ENCODE measurements around the gene MOSPD3.

The MOSPD3 gene

DNA sequence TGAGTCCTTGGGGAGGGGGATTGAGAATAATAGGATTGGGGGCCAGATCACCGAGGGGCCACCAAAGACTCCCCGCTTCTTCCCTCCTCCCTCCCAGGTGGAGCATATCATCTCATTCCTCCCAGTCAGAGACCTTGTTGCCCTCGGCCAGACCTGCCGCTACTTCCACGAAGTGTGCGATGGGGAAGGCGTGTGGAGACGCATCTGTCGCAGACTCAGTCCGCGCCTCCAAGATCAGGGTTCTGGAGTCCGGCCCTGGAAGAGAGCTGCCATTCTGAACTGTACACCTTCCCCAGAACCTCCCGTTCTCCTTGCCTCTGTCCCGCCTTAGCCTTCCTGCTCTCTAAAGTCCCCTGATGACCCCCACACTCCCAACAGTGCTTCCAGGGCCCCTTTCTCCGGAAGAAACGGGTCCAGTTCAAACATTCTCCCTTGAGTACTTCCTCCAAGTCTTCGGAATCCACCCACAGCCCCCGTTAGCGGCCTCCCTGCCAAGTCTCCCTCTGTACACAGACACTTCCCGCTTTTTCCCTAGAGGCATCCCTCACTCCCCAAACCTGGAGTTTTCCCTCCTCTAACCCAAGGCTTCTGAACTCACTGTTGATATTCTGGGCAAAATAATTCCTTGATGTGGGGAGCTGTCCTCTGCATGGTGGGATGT, 22.1 kb upstream of the MOSPD3 start:
- Histone ChIP-seq H4K20me1 (ENCODE audit: insufficient read depth) (no peaks in the 10 kb centered on the region), H3K79me2 (ENCODE audit: insufficient read depth, low read depth) (peaks cover 2% of the 10 kb centered on the region; the same call in 1 of the 2 replicates), H3K36me3 (ENCODE audit: insufficient read depth) (no peaks in the 10 kb centered on the region), H3K4me3 (IDR thresholded peaks at IDR 0.05; ENCODE audit: insufficient read depth, low read depth, low read length) (no peak overlapping the region), H3K27me3 (ENCODE audit: insufficient read depth, low read depth) (peaks cover 69% of the 10 kb centered on the region), H3K27ac (no peak overlapping the region), H2AFZ (ENCODE audit: low read depth) (no peak overlapping the region), H3K9ac (no peak overlapping the region), H3K4me1 (ENCODE audit: low read depth, poor library complexity, severe bottlenecking) (peaks cover 2% of the 10 kb centered on the region), H3K4me2 (no peak overlapping the region)
- TF ChIP-seq, protein P1, sequence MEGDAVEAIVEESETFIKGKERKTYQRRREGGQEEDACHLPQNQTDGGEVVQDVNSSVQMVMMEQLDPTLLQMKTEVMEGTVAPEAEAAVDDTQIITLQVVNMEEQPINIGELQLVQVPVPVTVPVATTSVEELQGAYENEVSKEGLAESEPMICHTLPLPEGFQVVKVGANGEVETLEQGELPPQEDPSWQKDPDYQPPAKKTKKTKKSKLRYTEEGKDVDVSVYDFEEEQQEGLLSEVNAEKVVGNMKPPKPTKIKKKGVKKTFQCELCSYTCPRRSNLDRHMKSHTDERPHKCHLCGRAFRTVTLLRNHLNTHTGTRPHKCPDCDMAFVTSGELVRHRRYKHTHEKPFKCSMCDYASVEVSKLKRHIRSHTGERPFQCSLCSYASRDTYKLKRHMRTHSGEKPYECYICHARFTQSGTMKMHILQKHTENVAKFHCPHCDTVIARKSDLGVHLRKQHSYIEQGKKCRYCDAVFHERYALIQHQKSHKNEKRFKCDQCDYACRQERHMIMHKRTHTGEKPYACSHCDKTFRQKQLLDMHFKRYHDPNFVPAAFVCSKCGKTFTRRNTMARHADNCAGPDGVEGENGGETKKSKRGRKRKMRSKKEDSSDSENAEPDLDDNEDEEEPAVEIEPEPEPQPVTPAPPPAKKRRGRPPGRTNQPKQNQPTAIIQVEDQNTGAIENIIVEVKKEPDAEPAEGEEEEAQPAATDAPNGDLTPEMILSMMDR (conservative IDR thresholded peaks at IDR 0.05; ENCODE audit: low read depth, low read length), result no peak

DNA sequence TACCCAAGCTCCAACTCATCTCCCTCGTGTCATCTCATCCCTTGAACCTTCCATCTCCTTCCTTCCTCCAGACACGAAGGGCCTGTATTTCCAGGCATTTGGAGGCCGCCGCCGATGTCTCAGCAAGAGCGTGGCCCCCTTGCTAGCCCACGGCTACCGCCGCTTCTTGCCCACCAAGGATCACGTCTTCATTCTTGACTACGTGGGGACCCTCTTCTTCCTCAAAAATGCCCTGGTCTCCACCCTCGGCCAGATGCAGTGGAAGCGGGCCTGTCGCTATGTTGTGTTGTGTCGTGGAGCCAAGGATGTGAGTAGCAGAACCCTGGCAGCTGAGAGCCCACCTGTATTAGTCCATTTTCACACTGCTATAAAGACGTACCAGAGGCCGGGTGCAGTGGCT, 20.7 kb upstream of the MOSPD3 start:
- no peak overlapping the region for H2AFZ ChIP-seq (ENCODE audit: low read depth)
- H3K9ac ChIP-seq, result no peak overlapping the region
- H3K27me3 ChIP-seq (ENCODE audit: insufficient read depth, low read depth), result peaks cover 79% of the 10 kb centered on the region
- TF ChIP-seq, protein P1 (conservative IDR thresholded peaks at IDR 0.05; ENCODE audit: low read depth, low read length), result no peak
- H3K27ac ChIP-seq, result no peak overlapping the region
- H3K4me3 ChIP-seq (IDR thresholded peaks at IDR 0.05; ENCODE audit: insufficient read depth, low read depth, low read length), result no peak overlapping the region
- H3K4me1 ChIP-seq (ENCODE audit: low read depth, poor library complexity, severe bottlenecking), result no peaks in the 10 kb centered on the region
- H4K20me1 ChIP-seq (ENCODE audit: insufficient read depth), result no peaks in the 10 kb centered on the region
- H3K4me2 ChIP-seq, result no peak overlapping the region
- H3K79me2 ChIP-seq (ENCODE audit: insufficient read depth, low read depth), result no peaks in the 10 kb centered on the region
- no peaks in the 10 kb centered on the region for H3K36me3 ChIP-seq (ENCODE audit: insufficient read depth)

DNA sequence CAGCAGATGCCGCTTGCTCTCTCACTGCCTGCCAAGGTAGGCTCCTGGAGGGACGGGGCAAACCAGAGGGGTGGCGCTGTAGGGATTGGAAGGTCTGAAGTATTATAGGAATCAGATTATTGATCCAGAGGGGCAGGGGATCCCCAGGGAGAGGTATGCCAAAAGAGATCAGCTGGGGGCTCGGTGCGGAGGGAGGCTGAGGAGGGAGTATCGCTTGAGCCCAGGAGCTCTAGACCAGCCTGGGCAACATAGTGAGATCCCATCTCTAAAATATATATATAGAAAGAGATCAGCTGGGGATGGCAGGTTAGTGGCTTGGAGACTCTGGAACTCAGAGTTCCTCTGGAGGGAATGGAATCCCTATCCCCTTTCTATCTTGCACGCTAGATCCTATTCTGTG, 17.2 kb upstream of the MOSPD3 start:
- TF ChIP-seq, protein P1 (conservative IDR thresholded peaks at IDR 0.05; ENCODE audit: low read depth, low read length), result no peak
- H3K4me3 ChIP-seq (IDR thresholded peaks at IDR 0.05; ENCODE audit: insufficient read depth, low read depth, low read length), result no peak overlapping the region
- no peaks in the 10 kb centered on the region for H3K79me2 ChIP-seq (ENCODE audit: insufficient read depth, low read depth)
- H3K27me3 ChIP-seq (ENCODE audit: insufficient read depth, low read depth), result peaks cover 72% of the 10 kb centered on the region; the same call in 1 of the 2 replicates
- no peak overlapping the region for H3K4me2 ChIP-seq
- H2AFZ ChIP-seq (ENCODE audit: low read depth), result no peak overlapping the region
- H4K20me1 ChIP-seq (ENCODE audit: insufficient read depth), result no peaks in the 10 kb centered on the region
- H3K27ac ChIP-seq, result no peak overlapping the region
- no peaks in the 10 kb centered on the region for H3K4me1 ChIP-seq (ENCODE audit: low read depth, poor library complexity, severe bottlenecking)
- no peaks in the 10 kb centered on the region for H3K36me3 ChIP-seq (ENCODE audit: insufficient read depth)
- H3K9ac ChIP-seq, result no peak overlapping the region

DNA sequence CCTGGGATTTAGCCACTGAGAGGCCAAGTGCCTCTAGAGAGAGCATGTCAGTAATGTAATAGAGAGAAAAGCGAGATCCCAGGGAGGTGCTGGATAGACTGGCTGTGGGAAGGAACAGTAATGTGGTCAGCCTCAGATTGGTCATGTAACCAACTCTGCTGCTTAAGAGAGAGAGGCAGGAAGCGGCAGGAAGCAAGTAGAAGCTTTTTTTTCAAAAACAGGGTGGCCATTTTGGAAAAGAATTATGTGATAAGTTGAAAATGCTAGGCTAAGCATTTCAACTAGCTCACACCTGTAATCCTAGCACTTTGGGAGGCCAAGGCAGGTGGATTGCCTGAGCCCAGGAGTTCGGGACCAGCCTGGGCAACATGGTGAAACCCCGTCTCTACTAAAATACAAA, 13.9 kb upstream of the MOSPD3 start:
- Histone ChIP-seq H3K9ac (no peak overlapping the region), H3K4me3 (IDR thresholded peaks at IDR 0.05; ENCODE audit: insufficient read depth, low read depth, low read length) (no peak overlapping the region), H3K27me3 (ENCODE audit: insufficient read depth, low read depth) (peaks cover 47% of the 10 kb centered on the region; the same call in 1 of the 2 replicates), H4K20me1 (ENCODE audit: insufficient read depth) (no peaks in the 10 kb centered on the region), H3K27ac (no peak overlapping the region), H2AFZ (ENCODE audit: low read depth) (no peak overlapping the region), H3K79me2 (ENCODE audit: insufficient read depth, low read depth) (no peaks in the 10 kb centered on the region), H3K4me1 (ENCODE audit: low read depth, poor library complexity, severe bottlenecking) (no peaks in the 10 kb centered on the region), H3K36me3 (ENCODE audit: insufficient read depth) (no peaks in the 10 kb centered on the region), H3K4me2 (no peak overlapping the region)
- TF ChIP-seq, protein P1 (conservative IDR thresholded peaks at IDR 0.05; ENCODE audit: low read depth, low read length), result no peak
